Esophagus squamous epithelium (tissue), 4 donors: ENCODE results near the gene DSEL.

Source experiments
- CTCF ChIP-seq, 6 experiments: fragments of 450-650 bp in 4 of 6; fragments of 200-600 bp in 2 of 6; sonication (generic) in 2 of 6; IDR thresholded peaks; one replicate each; pipeline ENCODE4 v1.5.1; 2016 to 2019; ENCODE audit warnings: antibody characterized with exemption in 6 of 6, mild to moderate bottlenecking in 4 of 6, moderate library complexity in 4 of 6
- POLR2A ChIP-seq, 4 donors: fragments of 450-650 bp; IDR thresholded peaks; one replicate each; pipeline ENCODE4 v1.6.1; 2017; ENCODE audit warnings: antibody characterized with exemption in 4 of 4, mild to moderate bottlenecking in 4 of 4, moderate library complexity in 3 of 4

- TF ChIP-seq CTCF (IDR thresholded peaks at IDR 0.05) (no peak), POLR2A (IDR thresholded peaks at IDR 0.05) (no peak)
Measured at GRCh38 chr18:67464499-67464898, 52.0 kb downstream of the DSEL start.
